Endothelial cell of umbilical vein (primary cell): ENCODE data around the gene SPOP. TPM values are rescaled to one million over a fixed set of nuclear protein-coding genes. Genes with fewer than 3 reads are reported as not detected.

Source experiments
- BruUV-seq: library from RNA; stranded (reverse); fragments of 400-500 nt; replicated peaks from 2 replicates; lab custom pipeline; 2021; lab: Mats Ljungman, UMichigan
- CTCF ChIA-PET: fragments of 300-600, 350-600 bp; sonication (Branson Sonifier 250); formaldehyde crosslinking; loops from one replicate; lab custom pipeline; 2021; ENCODE audit warnings: antibody characterized with exemption, inconsistent platforms; lab: Charles Lee
- POLR2A ChIA-PET: fragments of 300-600, 350-600 bp; sonication (Branson Sonifier 250); formaldehyde crosslinking; loops from one replicate; lab custom pipeline; 2021; ENCODE audit warnings: antibody characterized with exemption, inconsistent platforms; lab: Charles Lee
- DNase-seq: peaks from one replicate; pipeline ENCODE4 v3.0.0-alpha.2; 2011; ENCODE audit warnings: low read depth, low spot score
- FAIRE-seq: peaks from 2 replicates; lab custom pipeline; 2011; peaks lifted over from hg19 to GRCh38; lab: Jason Lieb, UNC
- H2AFZ ChIP-seq: 2 replicates; pipeline ENCODE4 v1.6.0; 2012; ENCODE audit warnings: low read depth, low read length, control low read depth, inconsistent platforms
- H3K27ac ChIP-seq: 2 replicates; pipeline ENCODE4 v1.5.1; 2011; ENCODE audit warnings: low read depth, mild to moderate bottlenecking, control low read depth, low read length, moderate library complexity; ENCODE audit not compliant: insufficient read depth
- H3K27me3 ChIP-seq, 2 experiments: 2 replicates each; pipeline versions ENCODE4 v1.6.0 to v1.6.1; 2011; ENCODE audit warnings: low read length in 2 of 2, mixed read lengths in 1 of 2; ENCODE audit not compliant: control insufficient read depth in 2 of 2, insufficient read depth in 2 of 2
- H3K36me3 ChIP-seq, 2 experiments: 2 replicates in 1 of 2; 3 replicates in 1 of 2; pipeline ENCODE4 v1.5.1; 2011; ENCODE audit warnings: low read length in 2 of 2, mild to moderate bottlenecking in 1 of 2, moderate library complexity in 1 of 2; ENCODE audit not compliant: control insufficient read depth in 2 of 2, insufficient read depth in 2 of 2; ENCODE audit errors: extremely low read depth in 1 of 2
- H3K4me1 ChIP-seq: 3 replicates; pipeline ENCODE4 v1.5.1; 2011; ENCODE audit warnings: mild to moderate bottlenecking, low read length; ENCODE audit not compliant: control insufficient read depth, insufficient read depth; ENCODE audit errors: extremely low read depth
- H3K4me2 ChIP-seq: 2 replicates; pipeline ENCODE4 v1.6.1; 2011; ENCODE audit warnings: low read length, control low read depth, mixed read lengths; ENCODE audit not compliant: insufficient read depth
- H3K4me3 ChIP-seq, 3 experiments: fragments of 200-600 bp in 1 of 3; sonication (generic), shearing (Covaris generic) in 1 of 3; replicated peaks in 1 of 3; 2 replicates each; pipeline ENCODE4 v1.5.1; 2011 to 2016; ENCODE audit warnings: control low read depth in 3 of 3, low read length in 3 of 3, mild to moderate bottlenecking in 2 of 3, inconsistent platforms in 1 of 3, low read depth in 1 of 3, moderate library complexity in 1 of 3; ENCODE audit not compliant: insufficient read depth in 1 of 3
- H3K79me2 ChIP-seq: 2 replicates; pipeline ENCODE4 v1.6.0; 2012; ENCODE audit warnings: low read length, inconsistent platforms; ENCODE audit not compliant: control insufficient read depth, insufficient read depth
- H3K9ac ChIP-seq: replicated peaks from 2 replicates; pipeline ENCODE3; 2011; ENCODE audit warnings: low read length, control low read depth; ENCODE audit not compliant: insufficient read depth; ENCODE audit errors: extremely low read depth
- H3K9me1 ChIP-seq: replicated peaks from 3 replicates; pipeline ENCODE4 v1.6.0; 2011; ENCODE audit warnings: mild to moderate bottlenecking, low read length; ENCODE audit not compliant: control insufficient read depth, insufficient read depth; ENCODE audit errors: extremely low read depth
- H3K9me3 ChIP-seq: replicated peaks from 2 replicates; pipeline ENCODE4 v1.5.1; 2012; ENCODE audit warnings: low read length, inconsistent platforms; ENCODE audit not compliant: control insufficient read depth, insufficient read depth
- H4K20me1 ChIP-seq: replicated peaks from 2 replicates; pipeline ENCODE3; 2011; ENCODE audit warnings: mild to moderate bottlenecking, low read length; ENCODE audit not compliant: control insufficient read depth, insufficient read depth; ENCODE audit errors: extremely low read depth
- FOS ChIP-seq: IDR thresholded peaks from 2 replicates; pipeline ENCODE4 v1.6.1; 2011; ENCODE audit warnings: mild to moderate bottlenecking, low read length, moderate library complexity, borderline replicate concordance; ENCODE audit not compliant: insufficient read depth
- JUN ChIP-seq: IDR thresholded peaks from 2 replicates; pipeline ENCODE4 v1.6.1; 2011; ENCODE audit warnings: borderline replicate concordance, low read depth; ENCODE audit not compliant: insufficient read length, insufficient read depth
- POLR2A ChIP-seq: IDR thresholded peaks from 2 replicates; pipeline ENCODE4 v1.6.1; 2012; ENCODE audit warnings: low read depth, mild to moderate bottlenecking, control low read depth, low read length
- POLR2AphosphoS5 ChIP-seq: IDR thresholded peaks from 2 replicates; pipeline ENCODE4 v1.6.1; 2012; ENCODE audit warnings: low read depth, mild to moderate bottlenecking, control low read depth, low read length, moderate library complexity; ENCODE audit not compliant: insufficient read depth
- dilution Hi-C: fragments of 300-500 bp; cut with MboI; formaldehyde crosslinking; loops from one replicate; pipeline ENCODE4 v1.15.0; 2019; ENCODE audit warnings: low sequenced_read_pairs; ENCODE audit not compliant: extremely low pct_ligation_motif_present
- intact Hi-C: fragments of 100-400 bp; cut with micrococcal nuclease; formaldehyde crosslinking; loops from one replicate; pipeline ENCODE4 v1.10.0; 2022
- polyA plus RNA-seq, 4 experiments: library from polyadenylated mRNA; depleted of rRNA in 3 of 4; stranded (reverse) in 3 of 4; unstranded in 1 of 4; fragments of >200 nt; gene quantifications; 2 replicates each; pipeline versions ENCODE4 v1.2.1 to v1.2.3, GENCODE V29; 2011 to 2012; ENCODE audit warnings: missing spikeins in 1 of 4
- total RNA-seq: library from RNA; stranded (reverse); gene quantifications from 2 replicates; pipeline ENCODE4 v1.2.3, GENCODE V29; 2021
- TF ChIP-seq, protein P1 (sequence below): IDR thresholded peaks from 2 replicates; pipeline ENCODE4 v1.6.1; 2011; ENCODE audit not compliant: insufficient read depth, insufficient read length
- TF ChIP-seq, protein P2 (sequence below), 2 donors: IDR thresholded peaks; 1 replicate in 1 of 2; 2 replicates in 1 of 2; pipeline ENCODE4 v1.5.1; 2011; ENCODE audit warnings: low read length in 2 of 2, mild to moderate bottlenecking in 2 of 2, moderate library complexity in 2 of 2, control low read depth in 1 of 2, inconsistent platforms in 1 of 2, low read depth in 1 of 2; ENCODE audit not compliant: insufficient read depth in 1 of 2; ENCODE audit errors: extremely low read depth in 1 of 2

Gene SPOP
- total and polyA plus RNA-seq, 2 donors (not counting 3 experiments of a cell fraction or from before 2014, with no cell fraction given) = 46.9 to 61.0 TPM

DNA sequence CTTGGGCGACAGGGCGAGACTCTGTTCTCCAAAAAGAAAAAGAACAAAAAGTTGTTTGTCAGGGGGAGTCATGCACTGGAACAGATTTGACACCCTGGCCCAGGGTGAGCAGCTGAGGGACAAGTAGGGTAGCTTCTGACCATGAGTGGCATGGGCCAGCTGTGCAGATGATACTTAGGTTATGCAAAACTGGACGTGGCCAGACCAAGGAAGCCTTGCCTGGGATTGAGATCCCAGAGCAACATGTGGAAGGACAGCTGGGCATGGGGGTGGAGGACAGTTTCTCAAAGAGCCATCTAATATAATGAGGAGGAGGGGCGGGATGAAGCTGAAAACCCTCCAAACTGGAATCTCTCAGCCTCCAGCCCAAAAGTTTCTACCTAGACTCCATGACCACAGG, 49.5 kb upstream of the SPOP start:
- no peak overlapping the region for H3K4me2 ChIP-seq
- no peaks in the 10 kb centered on the region for H3K9me3 ChIP-seq
- H2AFZ ChIP-seq = no peak overlapping the region
- no peak for TF ChIP-seq POLR2AphosphoS5
- TF ChIP-seq, protein P1, sequence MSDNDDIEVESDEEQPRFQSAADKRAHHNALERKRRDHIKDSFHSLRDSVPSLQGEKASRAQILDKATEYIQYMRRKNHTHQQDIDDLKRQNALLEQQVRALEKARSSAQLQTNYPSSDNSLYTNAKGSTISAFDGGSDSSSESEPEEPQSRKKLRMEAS = no peak
- no peak for TF ChIP-seq JUN
- TF ChIP-seq POLR2A = no peak
- TF ChIP-seq, protein P2, sequence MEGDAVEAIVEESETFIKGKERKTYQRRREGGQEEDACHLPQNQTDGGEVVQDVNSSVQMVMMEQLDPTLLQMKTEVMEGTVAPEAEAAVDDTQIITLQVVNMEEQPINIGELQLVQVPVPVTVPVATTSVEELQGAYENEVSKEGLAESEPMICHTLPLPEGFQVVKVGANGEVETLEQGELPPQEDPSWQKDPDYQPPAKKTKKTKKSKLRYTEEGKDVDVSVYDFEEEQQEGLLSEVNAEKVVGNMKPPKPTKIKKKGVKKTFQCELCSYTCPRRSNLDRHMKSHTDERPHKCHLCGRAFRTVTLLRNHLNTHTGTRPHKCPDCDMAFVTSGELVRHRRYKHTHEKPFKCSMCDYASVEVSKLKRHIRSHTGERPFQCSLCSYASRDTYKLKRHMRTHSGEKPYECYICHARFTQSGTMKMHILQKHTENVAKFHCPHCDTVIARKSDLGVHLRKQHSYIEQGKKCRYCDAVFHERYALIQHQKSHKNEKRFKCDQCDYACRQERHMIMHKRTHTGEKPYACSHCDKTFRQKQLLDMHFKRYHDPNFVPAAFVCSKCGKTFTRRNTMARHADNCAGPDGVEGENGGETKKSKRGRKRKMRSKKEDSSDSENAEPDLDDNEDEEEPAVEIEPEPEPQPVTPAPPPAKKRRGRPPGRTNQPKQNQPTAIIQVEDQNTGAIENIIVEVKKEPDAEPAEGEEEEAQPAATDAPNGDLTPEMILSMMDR (IDR thresholded peaks at IDR 0.05; ENCODE audit: extremely low read depth in 1 of 2, insufficient read depth in 1 of 2, low read depth in 1 of 2, low read length in 2 of 2) = no peak
- no peak for TF ChIP-seq FOS
- no peaks in the 10 kb centered on the region for H3K4me1 ChIP-seq
- ChIA-PET CTCF (interaction anchor here (1.4 kb wide), 1 partner anchor 19 kb away, joined by 4 read pairs; the partner anchor contains the start of gene SLC35B1), POLR2A (no interaction called here)
- no TSS peak for BruUV-seq
- peaks cover 0 to 10% of the 10 kb centered on the region in 2 experiments for H3K36me3 ChIP-seq
- no peaks in the 10 kb centered on the region for H4K20me1 ChIP-seq
- intact Hi-C loops = loop anchor here (5.0 kb wide), 1 partner anchor 585 kb away; no protein-coding TSS in a partner anchor
- H3K79me2 ChIP-seq = no peaks in the 10 kb centered on the region
- peak; percentile 48 for FAIRE-seq
- no peak for DNase-seq
- no peak overlapping the region for H3K9ac ChIP-seq
- H3K9me1 ChIP-seq = no peaks in the 10 kb centered on the region
- no peak overlapping the region for H3K4me3 ChIP-seq
- no peak overlapping the region for H3K27ac ChIP-seq
- dilution Hi-C loops = no loop called here
- H3K27me3 ChIP-seq = no peaks in the 10 kb centered on the region
